HG02973 (cell line): Measurements from ENCODE around the gene ANO2.
"Not testable (repeated sequence)": the region's sequence is repeated elsewhere in the genome, so short reads cannot be mapped to it uniquely, and the experiment has no call there.

ENCODE experiments used
- ATAC-seq: cut with Tn5 transposase; IDR thresholded peaks from one replicate; pipeline ENCODE4 v1.9.1; 2021; ENCODE audit warnings: moderate library complexity; ENCODE audit not compliant: unreplicated experiment

The ANO2 gene

GRCh38 chr12:5688226-5688625, 256.8 kb downstream of the ANO2 start:
- ATAC-seq: no peak

- no peak for ATAC-seq
Observed at GRCh38 chr12:5685935-5686334, 259.1 kb downstream of the ANO2 start.

GRCh38 chr12:5684989-5685388, 260.1 kb downstream of the ANO2 start:
- no peak for ATAC-seq

- no peak for ATAC-seq
Observed at GRCh38 chr12:5682581-5682980, 262.5 kb downstream of the ANO2 start.

GRCh38 chr12:5678176-5678575, 266.9 kb downstream of the ANO2 start:
- no peak for ATAC-seq

- ATAC-seq: not testable (repeated sequence)
Observed at GRCh38 chr12:5669624-5670023, 275.4 kb downstream of the ANO2 start.

GRCh38 chr12:5665615-5666014, 279.4 kb downstream of the ANO2 start:
- ATAC-seq: no peak

- ATAC-seq: no peak
Observed at GRCh38 chr12:5661811-5662210, 283.2 kb downstream of the ANO2 start.

GRCh38 chr12:5660238-5660637, 284.8 kb downstream of the ANO2 start:
- ATAC-seq: no peak

- not testable (repeated sequence) for ATAC-seq
Observed at GRCh38 chr12:5658339-5658941, 286.6 kb downstream of the ANO2 start.

- ATAC-seq: no peak
Observed at GRCh38 chr12:5656836-5657235, 288.2 kb downstream of the ANO2 start.

GRCh38 chr12:5655120-5655519, 289.9 kb downstream of the ANO2 start:
- no peak for ATAC-seq

GRCh38 chr12:5654019-5654418, 291.0 kb downstream of the ANO2 start:
- ATAC-seq: no peak

- ATAC-seq: no peak
Observed at GRCh38 chr12:5650829-5651461, 294.1 kb downstream of the ANO2 start.

GRCh38 chr12:5650281-5650680, 294.8 kb downstream of the ANO2 start:
- ATAC-seq: no peak

- no peak for ATAC-seq
Observed at GRCh38 chr12:5648692-5649359, 296.2 kb downstream of the ANO2 start.

- no peak for ATAC-seq
Observed at GRCh38 chr12:5643266-5643665, 301.8 kb downstream of the ANO2 start.

- ATAC-seq: no peak
Observed at GRCh38 chr12:5637698-5638097, 307.4 kb downstream of the ANO2 start.

- no peak for ATAC-seq
Observed at GRCh38 chr12:5636907-5637306, 308.2 kb downstream of the ANO2 start.

- no peak for ATAC-seq
Observed at GRCh38 chr12:5633106-5633505, 312.0 kb downstream of the ANO2 start.

- ATAC-seq: no peak
Observed at GRCh38 chr12:5632453-5632852, 312.6 kb downstream of the ANO2 start.

GRCh38 chr12:5631497-5631896, 313.6 kb downstream of the ANO2 start:
- ATAC-seq: no peak
